GM12872 (cell line): ENCODE measurements around the gene KCNQ5.

Experiments used
- TF ChIP-seq, protein P1 (sequence below): IDR thresholded peaks from 3 replicates; pipeline ENCODE4 v1.5.1; 2011; ENCODE audit warnings: low read depth, mild to moderate bottlenecking, low read length, moderate library complexity; ENCODE audit not compliant: insufficient read depth

The KCNQ5 gene

DNA sequence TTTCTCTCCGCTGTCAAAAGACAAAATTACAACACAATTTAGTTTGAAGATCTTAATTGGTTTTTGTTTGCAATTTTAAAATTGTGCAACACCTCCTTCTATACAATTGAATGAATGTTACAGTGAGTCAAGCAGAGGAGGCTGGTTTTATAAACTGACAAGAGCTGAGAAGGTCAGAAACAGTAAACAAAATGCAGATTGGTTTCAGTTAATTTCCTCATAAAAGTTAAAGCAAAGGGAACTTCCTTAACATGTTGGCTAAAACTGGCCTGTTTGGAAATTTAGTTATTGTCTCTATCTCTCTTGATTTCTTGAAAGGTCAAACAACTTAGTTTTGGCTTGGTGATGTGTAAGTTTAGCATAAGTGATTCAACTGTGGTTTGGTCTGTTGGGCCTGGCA is 581.2 kb downstream of the KCNQ5 start:
- TF ChIP-seq, protein P1, sequence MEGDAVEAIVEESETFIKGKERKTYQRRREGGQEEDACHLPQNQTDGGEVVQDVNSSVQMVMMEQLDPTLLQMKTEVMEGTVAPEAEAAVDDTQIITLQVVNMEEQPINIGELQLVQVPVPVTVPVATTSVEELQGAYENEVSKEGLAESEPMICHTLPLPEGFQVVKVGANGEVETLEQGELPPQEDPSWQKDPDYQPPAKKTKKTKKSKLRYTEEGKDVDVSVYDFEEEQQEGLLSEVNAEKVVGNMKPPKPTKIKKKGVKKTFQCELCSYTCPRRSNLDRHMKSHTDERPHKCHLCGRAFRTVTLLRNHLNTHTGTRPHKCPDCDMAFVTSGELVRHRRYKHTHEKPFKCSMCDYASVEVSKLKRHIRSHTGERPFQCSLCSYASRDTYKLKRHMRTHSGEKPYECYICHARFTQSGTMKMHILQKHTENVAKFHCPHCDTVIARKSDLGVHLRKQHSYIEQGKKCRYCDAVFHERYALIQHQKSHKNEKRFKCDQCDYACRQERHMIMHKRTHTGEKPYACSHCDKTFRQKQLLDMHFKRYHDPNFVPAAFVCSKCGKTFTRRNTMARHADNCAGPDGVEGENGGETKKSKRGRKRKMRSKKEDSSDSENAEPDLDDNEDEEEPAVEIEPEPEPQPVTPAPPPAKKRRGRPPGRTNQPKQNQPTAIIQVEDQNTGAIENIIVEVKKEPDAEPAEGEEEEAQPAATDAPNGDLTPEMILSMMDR, result no peak

DNA sequence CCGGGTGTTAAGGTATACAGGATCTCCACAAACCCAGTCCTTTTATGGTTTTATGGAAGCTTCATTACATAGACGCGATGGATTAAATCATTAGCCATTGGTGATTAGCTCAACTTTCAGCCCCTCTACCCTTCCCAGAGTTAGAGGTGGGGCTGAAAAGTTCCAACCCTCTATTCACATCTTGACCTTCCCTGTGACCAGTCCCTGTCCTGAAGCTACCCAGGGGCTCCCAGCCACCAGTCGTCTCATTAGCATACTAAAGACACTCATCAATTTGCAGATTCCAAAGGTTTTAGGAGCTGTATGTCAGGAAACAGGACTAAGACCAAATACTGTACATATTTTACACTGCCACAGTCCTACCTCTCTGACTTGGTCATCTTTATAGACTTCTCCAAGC is 582.4 kb downstream of the KCNQ5 start:
- TF ChIP-seq, protein P1, result no peak

DNA sequence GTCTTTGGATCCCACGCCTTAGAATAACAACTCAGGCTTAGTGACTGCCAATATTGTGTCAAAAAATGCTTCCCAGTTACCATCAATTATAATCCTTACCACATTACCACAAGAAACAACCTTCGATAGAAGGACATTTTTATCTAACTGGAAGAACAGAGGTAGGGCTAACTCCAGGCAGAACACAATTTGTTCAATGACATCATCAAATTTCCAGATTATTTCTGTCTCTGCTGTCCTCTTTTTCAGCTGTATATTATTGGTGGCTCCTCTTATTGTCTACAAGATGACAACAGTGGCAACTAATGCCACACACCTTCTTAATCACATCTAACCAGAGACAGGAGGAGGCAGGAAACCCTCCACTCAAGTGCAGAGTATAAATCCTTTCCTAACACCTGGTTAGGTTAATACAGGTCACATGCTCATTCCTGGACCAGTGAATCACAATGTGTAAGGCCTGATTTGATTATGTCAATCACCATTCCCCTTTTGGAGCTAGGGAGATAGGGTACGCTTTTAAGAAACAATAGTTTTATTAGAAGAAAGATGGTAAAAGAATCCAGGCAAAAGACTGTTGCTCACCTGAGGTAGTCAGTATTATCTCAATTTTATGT is 585.5 kb downstream of the KCNQ5 start:
- TF ChIP-seq, protein P1, result no peak

DNA sequence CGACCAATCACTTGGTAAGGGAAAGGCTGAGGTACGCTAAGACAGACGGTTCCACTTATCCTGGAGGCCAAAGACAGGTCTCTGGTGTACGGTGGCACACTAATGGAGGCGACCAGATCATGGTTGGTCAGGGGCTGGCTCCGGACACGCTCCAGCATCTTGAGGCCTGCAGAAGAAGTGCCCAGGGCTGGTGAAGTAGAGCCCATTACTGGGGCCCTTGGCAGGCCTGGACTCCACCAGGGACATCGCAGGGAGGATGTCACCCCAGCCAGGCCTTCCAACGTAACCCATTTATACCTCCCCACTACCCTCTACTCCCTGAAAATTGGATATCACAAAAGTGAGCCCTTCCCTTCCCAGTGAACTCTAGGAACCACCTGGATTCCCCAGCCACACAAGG is 587.3 kb downstream of the KCNQ5 start:
- TF ChIP-seq, protein P1, result no peak

DNA sequence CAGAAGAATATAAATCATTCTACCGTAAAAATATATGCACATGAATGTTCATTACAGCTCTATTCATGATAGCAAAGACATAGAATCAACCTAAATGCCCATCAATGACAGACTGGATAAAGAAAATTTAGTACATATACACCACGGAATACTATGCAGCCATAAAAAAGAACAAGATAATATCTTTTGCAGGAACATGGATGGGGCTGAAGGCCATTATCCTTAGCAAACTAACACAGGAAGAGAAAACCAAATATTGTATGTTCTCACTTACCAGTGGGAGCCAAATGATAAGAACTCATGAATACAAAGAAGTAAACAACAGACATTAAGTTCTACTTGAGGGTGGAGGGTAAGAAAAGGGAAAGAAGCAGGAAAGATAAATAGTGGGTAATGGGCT is 595.0 kb downstream of the KCNQ5 start:
- TF ChIP-seq, protein P1, result no peak

DNA sequence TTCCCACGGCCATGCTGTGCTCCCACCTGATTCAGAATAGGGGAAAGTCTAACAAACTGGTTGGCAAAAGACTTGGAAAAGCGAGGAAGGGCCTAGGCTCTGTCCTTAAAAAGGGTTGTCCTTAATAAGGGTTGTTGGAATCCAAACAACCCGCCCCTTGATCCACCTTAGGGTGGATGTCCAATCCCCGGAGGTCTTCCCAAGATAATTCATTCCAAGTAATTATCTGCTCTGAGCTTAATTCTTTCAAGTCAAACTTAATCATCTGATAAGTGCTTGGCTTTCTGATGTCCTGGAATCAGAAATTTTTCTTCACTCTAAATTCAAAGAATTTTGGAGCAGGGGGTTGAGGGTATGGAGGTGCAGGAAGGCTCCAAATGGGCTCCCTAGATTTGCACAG is 603.5 kb downstream of the KCNQ5 start, which contains the start of gene KHDC1L:
Gene KHDC1L (minus strand): TSS at position 101 of the 400 bp plus-strand sequence. CDS start 88 bp downstream, at position 13.
- TF ChIP-seq, protein P1, result no peak

DNA sequence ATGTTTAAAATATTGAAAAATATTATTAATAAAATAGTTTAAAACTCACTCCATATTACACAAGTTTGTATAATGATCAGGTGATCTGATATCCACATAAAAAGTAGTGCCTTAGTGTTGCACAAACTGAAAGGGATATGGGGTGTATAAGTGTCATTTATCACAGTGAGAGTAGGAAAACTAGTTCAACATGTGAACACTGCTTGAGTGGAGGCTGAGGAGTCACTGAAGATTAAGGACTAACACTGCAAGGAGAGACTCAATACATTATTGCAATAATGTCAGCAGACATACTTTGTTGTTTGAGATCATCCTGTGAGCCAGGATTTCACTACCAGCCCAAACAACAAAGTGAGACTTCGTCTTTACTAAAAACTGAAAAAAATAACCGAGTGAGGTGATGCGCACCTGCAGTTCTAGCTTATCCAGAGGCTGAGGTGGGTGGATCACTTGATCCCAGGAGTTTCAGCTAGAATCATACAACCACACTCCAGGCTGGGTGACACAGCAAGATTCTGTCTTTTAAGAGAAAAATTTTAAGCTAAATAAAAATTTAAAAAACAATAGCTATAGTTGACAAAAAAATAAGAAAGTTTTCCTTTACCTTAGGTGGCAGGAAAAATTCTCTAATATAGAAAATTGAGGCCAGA is 605.9 kb downstream of the KCNQ5 start:
- TF ChIP-seq, protein P1, result no peak
